ENCODE data around the gene SFTA2.

GRCh38 chr6:30893001-30893591, 38.9 kb downstream of the SFTA2 start:
- peak; percentile 42 for TF ChIP-seq CTCF (conservative IDR thresholded peaks at IDR 0.05; ENCODE audit: low read depth, low read length)
- no peak for TF ChIP-seq EZH2 (IDR thresholded peaks at IDR 0.05; ENCODE audit: low read length, unreplicated experiment)

All from PC-3 (cell line).